Calu3 (cell line): ENCODE data around the gene NCCRP1. TPM values are rescaled to one million over a fixed set of nuclear protein-coding genes. Genes with fewer than 3 reads are reported as not detected.

Source experiments
- BruUV-seq: library from RNA; stranded (reverse); fragments of 400-500 nt; replicated peaks from 2 replicates; lab custom pipeline; 2021; lab: Mats Ljungman, UMichigan
- CTCF ChIA-PET: fragments of 300-600 bp; sonication (Branson Sonifier 250); formaldehyde crosslinking; loops from one replicate; lab custom pipeline; 2022; ENCODE audit warnings: antibody characterized with exemption; lab: Charles Lee
- DNase-seq: peaks from one replicate; pipeline ENCODE4 v3.0.0; 2022
- H3K27ac Mint-ChIP-seq: one replicate; pipeline ENCODE4 v1.8.0; 2022; ENCODE audit warnings: mixed read lengths; ENCODE audit not compliant: unreplicated experiment
- H3K27me3 Mint-ChIP-seq: one replicate; pipeline ENCODE4 v1.8.0; 2022; ENCODE audit warnings: mixed read lengths; ENCODE audit not compliant: unreplicated experiment
- H3K36me3 Mint-ChIP-seq: one replicate; pipeline ENCODE4 v1.8.0; 2022; ENCODE audit warnings: mild to moderate bottlenecking, moderate library complexity, mixed read lengths; ENCODE audit not compliant: insufficient read depth, unreplicated experiment
- H3K4me1 Mint-ChIP-seq: one replicate; pipeline ENCODE4 v1.8.0; 2022; ENCODE audit warnings: mild to moderate bottlenecking, low read depth, mixed read lengths; ENCODE audit not compliant: unreplicated experiment
- H3K4me3 Mint-ChIP-seq: one replicate; pipeline ENCODE4 v1.8.0; 2022; ENCODE audit warnings: mild to moderate bottlenecking, low read depth, moderate library complexity, mixed read lengths; ENCODE audit not compliant: unreplicated experiment
- H3K9me3 Mint-ChIP-seq: one replicate; pipeline ENCODE4 v1.8.0; 2022; ENCODE audit warnings: low read depth, mixed read lengths; ENCODE audit not compliant: unreplicated experiment
- CTCF ChIP-seq: fragments of 200-600 bp; IDR thresholded peaks from one replicate; pipeline ENCODE4 v1.8.0; 2022; ENCODE audit warnings: antibody characterized with exemption; ENCODE audit not compliant: unreplicated experiment
- intact Hi-C: fragments of 100-400 bp; cut with micrococcal nuclease; formaldehyde crosslinking; loops from one replicate; pipeline ENCODE4 v1.10.0; 2022; ENCODE audit not compliant: unreplicated experiment
- total RNA-seq: library from RNA; stranded (reverse); gene quantifications from 2 replicates; pipeline ENCODE4 v1.2.3, GENCODE V29; 2022

NCCRP1 gene
- total RNA-seq, 1 experiment from 2014 or later: 2.0 TPM

DNA sequence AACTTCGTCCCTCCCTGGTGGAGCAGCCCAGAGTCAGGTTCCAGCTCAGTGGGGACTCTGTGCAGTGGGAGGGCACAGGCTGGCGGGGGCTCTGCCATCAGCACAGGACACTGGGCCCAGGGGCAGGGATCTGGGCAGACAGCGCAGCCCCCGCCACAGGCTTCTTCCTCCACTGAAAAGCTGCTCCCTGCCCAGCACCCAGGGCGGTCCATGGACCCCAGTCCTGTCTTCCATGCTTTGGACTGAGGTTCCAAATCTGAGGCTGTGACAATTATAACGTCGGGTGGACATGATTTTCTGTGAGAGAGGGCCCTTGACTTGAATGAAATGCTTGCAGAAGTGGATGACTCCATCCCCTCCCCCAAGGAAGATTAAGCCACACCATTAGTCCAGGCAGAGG, 21.2 kb upstream of the NCCRP1 start:
- BruUV-seq: no TSS peak
- DNase-seq: no peak
- TF ChIP-seq CTCF: no peak
- CTCF ChIA-PET: interaction anchor here (0.6 kb wide), 1 partner anchor 113 kb away, joined by 5 read pairs; no protein-coding TSS in a partner anchor
- no peak overlapping the region for H3K4me3 Mint-ChIP-seq
- H3K36me3 Mint-ChIP-seq: peaks cover 55% of the 10 kb centered on the region
- H3K27ac Mint-ChIP-seq: no peak overlapping the region
- intact Hi-C loops: no loop called here
- no peaks in the 10 kb centered on the region for H3K9me3 Mint-ChIP-seq
- H3K4me1 Mint-ChIP-seq: no peaks in the 10 kb centered on the region
- H3K27me3 Mint-ChIP-seq: no peaks in the 10 kb centered on the region

DNA sequence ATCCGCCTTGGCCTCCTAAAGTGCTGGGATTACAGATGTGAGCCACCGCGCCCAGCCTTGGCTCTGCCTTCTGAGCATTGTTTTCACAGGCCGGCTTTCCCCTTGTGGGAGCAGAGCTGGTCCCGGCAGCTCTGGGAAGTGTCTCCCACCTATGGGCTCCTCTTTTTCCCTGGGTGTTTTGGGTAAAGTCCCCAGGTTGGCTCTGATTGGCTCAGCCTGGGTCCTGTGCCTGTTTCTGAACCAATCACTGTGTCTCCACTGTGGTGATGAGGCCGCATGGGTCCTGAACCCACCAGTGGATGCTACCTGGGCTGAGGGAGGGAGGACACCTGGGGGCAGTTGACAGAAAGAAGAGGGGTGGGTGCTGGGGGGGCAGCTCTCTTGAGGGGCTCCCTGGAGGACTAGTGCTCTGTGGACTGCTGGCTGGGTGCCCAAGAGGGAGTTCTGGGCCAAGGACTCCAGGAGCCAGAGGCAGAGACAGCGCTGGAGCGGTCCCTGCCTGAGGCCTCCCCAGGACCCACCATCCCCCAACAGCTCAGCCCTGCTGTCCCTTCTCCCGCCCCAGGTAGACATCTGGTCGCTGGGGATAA, 19.6 kb upstream of the NCCRP1 start:
- no peak overlapping the region for H3K4me3 Mint-ChIP-seq
- no peak for TF ChIP-seq CTCF
- peaks cover 62% of the 10 kb centered on the region for H3K36me3 Mint-ChIP-seq
- CTCF ChIA-PET: no interaction called here
- H3K9me3 Mint-ChIP-seq: no peaks in the 10 kb centered on the region
- no peak for DNase-seq
- intact Hi-C loops: no loop called here
- H3K27ac Mint-ChIP-seq: no peak overlapping the region
- no peaks in the 10 kb centered on the region for H3K27me3 Mint-ChIP-seq
- no TSS peak for BruUV-seq
- no peaks in the 10 kb centered on the region for H3K4me1 Mint-ChIP-seq

DNA sequence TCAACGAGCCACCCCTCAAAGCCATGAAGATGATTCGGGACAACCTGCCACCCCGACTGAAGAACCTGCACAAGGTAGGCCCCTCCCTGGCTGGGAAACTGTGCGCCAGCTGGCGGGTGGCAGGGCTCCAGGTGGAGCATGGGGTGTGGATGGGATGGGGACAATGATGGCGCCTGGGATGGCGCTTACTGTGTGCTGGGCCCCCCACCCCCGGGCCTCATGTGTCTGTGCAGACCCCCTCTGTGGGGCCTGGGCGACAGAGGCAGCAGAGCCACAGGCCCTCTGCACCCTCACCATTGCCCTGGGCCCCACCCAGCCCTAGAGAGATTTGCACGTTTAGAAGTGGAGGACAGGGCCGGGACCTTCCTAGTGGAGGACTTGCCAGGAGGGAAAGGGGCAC, 19.0 kb upstream of the NCCRP1 start:
- peaks cover 68% of the 10 kb centered on the region for H3K36me3 Mint-ChIP-seq
- TF ChIP-seq CTCF: no peak
- no peak for DNase-seq
- BruUV-seq: no TSS peak
- intact Hi-C loops: no loop called here
- H3K27me3 Mint-ChIP-seq: no peaks in the 10 kb centered on the region
- no peak overlapping the region for H3K4me3 Mint-ChIP-seq
- no peak overlapping the region for H3K27ac Mint-ChIP-seq
- CTCF ChIA-PET: no interaction called here
- H3K9me3 Mint-ChIP-seq: no peaks in the 10 kb centered on the region
- H3K4me1 Mint-ChIP-seq: no peaks in the 10 kb centered on the region

DNA sequence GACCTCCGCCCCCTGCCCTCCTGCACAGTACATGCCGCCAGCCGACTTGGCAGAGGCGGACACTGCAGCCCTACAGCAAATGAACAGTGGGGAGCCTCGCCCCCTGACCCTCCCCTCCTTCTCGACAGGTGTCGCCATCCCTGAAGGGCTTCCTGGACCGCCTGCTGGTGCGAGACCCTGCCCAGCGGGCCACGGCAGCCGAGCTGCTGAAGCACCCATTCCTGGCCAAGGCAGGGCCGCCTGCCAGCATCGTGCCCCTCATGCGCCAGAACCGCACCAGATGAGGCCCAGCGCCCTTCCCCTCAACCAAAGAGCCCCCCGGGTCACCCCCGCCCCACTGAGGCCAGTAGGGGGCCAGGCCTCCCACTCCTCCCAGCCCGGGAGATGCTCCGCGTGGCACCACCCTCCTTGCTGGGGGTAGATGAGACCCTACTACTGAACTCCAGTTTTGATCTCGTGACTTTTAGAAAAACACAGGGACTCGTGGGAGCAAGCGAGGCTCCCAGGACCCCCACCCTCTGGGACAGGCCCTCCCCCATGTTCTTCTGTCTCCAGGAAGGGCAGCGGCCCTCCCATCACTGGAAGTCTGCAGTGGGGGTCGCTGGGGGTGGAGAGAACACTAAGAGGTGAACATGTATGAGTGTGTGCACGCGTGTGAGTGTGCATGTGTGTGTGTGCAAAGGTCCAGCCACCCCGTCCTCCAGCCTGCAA, 18.3 kb upstream of the NCCRP1 start:
- no peak overlapping the region for H3K4me3 Mint-ChIP-seq
- no peak overlapping the region for H3K27ac Mint-ChIP-seq
- CTCF ChIA-PET: interaction anchor here (0.5 kb wide), 1 partner anchor 111 kb away, joined by 4 read pairs; no protein-coding TSS in a partner anchor
- H3K9me3 Mint-ChIP-seq: no peaks in the 10 kb centered on the region
- no peaks in the 10 kb centered on the region for H3K4me1 Mint-ChIP-seq
- intact Hi-C loops: no loop called here
- peaks cover 74% of the 10 kb centered on the region for H3K36me3 Mint-ChIP-seq
- no peaks in the 10 kb centered on the region for H3K27me3 Mint-ChIP-seq
- BruUV-seq: no TSS peak
- TF ChIP-seq CTCF: no peak
- DNase-seq: no peak
